ENCODE data around the gene CFAP52. TPM values are rescaled to one million over a fixed set of nuclear protein-coding genes. Genes with fewer than 3 reads are reported as not detected.

CFAP52 gene
- total and polyA plus RNA-seq, 2 of the 8 experiments (the other 6 are each of a cell fraction or from before 2014, with no cell fraction given): 0.11 TPM; not detected in 1

DNA sequence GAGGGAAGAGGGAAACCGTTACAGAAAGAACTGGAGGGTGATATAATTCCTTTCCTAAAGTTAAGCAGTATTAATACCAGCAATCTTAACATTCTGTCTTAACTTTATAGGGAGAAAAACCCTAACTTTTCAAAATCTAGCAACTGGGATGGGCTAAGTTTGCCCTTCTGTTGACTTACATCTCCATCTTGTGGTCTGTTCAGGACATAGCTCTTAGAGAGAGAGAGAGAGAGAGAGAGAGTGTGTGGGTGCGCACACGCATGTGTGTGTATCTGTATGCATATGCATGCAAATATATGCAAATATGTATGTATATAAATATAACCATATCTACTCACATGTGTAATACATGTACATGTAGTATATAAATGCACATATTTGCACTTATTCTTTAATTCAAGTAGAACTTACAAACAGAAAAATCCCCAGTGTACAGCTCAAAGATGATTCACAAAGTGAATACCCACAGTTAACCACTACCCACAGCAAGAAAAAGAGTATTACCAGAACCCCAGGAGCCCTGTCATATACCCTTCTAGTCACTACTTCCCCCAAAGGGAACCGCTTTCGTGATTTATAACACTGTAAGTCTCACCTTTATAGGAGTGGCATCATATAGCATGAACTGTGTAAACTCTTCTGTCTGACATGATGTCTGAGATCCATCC, 47.3 kb upstream of the CFAP52 start:
- no peak overlapping the region for H2BK120ac ChIP-seq (replicated peaks; ENCODE audit: low read depth, low read length)
- CTCF ChIA-PET (ENCODE audit: partially characterized antibody): interaction anchor here (0.7 to 2.1 kb wide), 13 partner anchors 10 to 531 kb away, joined by 3 to 7 read pairs (median 3); no protein-coding TSS in a partner anchor
- H4K5ac ChIP-seq (ENCODE audit: insufficient read length, low read depth, low read length): no peak overlapping the region
- H3K4me1 ChIP-seq (replicated peaks in 1 of 4; ENCODE audit: control insufficient read depth in 3 of 4, insufficient read depth in 4 of 4, low read length in 3 of 4): 0 out of 7 replicates have a peak, but pooled peaks cover 0 to 2% (median 0%) of the 10 kb centered on the region in 4 experiments
- DNase-seq (ENCODE audit: low read depth in 1 of 2, low spot score in 2 of 2): no peak
- H3K4me3 ChIP-seq (ENCODE audit: extremely low read depth in 1 of 4, insufficient read depth in 2 of 4, low read depth in 3 of 4, low read length in 4 of 4): no peak overlapping the region
- H3K27ac ChIP-seq (ENCODE audit: low read depth, low read length): no peak overlapping the region
- peak; percentile 74 for FAIRE-seq
- H2BK20ac ChIP-seq (ENCODE audit: low read length): no peak overlapping the region
- H3K18ac ChIP-seq (ENCODE audit: extremely low read depth, low read length): no peak overlapping the region
- H4K91ac ChIP-seq (replicated peaks; ENCODE audit: insufficient read length, low read length): no peak overlapping the region
- no peak overlapping the region for H2AK5ac ChIP-seq (ENCODE audit: low read depth, low read length)
- no peak overlapping the region for H4K8ac ChIP-seq (ENCODE audit: extremely low read depth, insufficient read depth, low read length)
- 95% methylated on average over 4 of the region's 5 CpGs; no CpG with 5 or more reads in 1 of the 2 experiments for WGBS, 2 experiments (ENCODE audit: extremely low coverage in 1 of 2, insufficient coverage in 1 of 2, insufficient read length in 1 of 2, insufficient replicate concordance in 2 of 2, low coverage in 1 of 2, low lambda C conversion rate in 2 of 2, missing lambda C conversion rate in 1 of 2)
- no peak overlapping the region for H3K4me2 ChIP-seq (ENCODE audit: insufficient read depth in 1 of 2, low read depth in 2 of 2, low read length in 2 of 2)
- H2BK5ac ChIP-seq (ENCODE audit: low read depth, low read length): no peak overlapping the region
- H3K14ac ChIP-seq (ENCODE audit: insufficient read length): no peak overlapping the region
- no peaks in the 10 kb centered on the region; a peak in 1 of 8 replicates for H3K36me3 ChIP-seq (ENCODE audit: control insufficient read depth in 2 of 4, insufficient read depth in 4 of 4, low read length in 3 of 4)
- no peak overlapping the region for H2AFZ ChIP-seq (ENCODE audit: low read length)
- H4K20me1 ChIP-seq (replicated peaks in 1 of 2; ENCODE audit: control insufficient read depth in 1 of 2, insufficient read depth in 2 of 2, low read length in 2 of 2): no peaks in the 10 kb centered on the region
- H2BK15ac ChIP-seq (ENCODE audit: low read length): no peak overlapping the region
- H3K79me1 ChIP-seq (ENCODE audit: low read depth, low read length): no peaks in the 10 kb centered on the region
- no peak overlapping the region for H2BK12ac ChIP-seq (ENCODE audit: low read depth, low read length)
- no peaks in the 10 kb centered on the region for H3K27me3 ChIP-seq (replicated peaks in 1 of 4; ENCODE audit: control insufficient read depth in 3 of 4, extremely low read depth in 1 of 4, insufficient read depth in 3 of 4, low read length in 3 of 4)
- H3K23me2 ChIP-seq (ENCODE audit: low read depth, low read length): no peaks in the 10 kb centered on the region
- no peaks in the 10 kb centered on the region for H3K79me2 ChIP-seq (ENCODE audit: control insufficient read depth in 1 of 2, insufficient read depth in 2 of 2, low read length in 2 of 2)
- POLR2A ChIA-PET (ENCODE audit: partially characterized antibody): no interaction called here
- H3K23ac ChIP-seq (ENCODE audit: insufficient read length): no peak overlapping the region
- H3K4ac ChIP-seq (replicated peaks; ENCODE audit: insufficient read length, low read depth, low read length): no peak overlapping the region
- H3K9ac ChIP-seq (replicated peaks in 1 of 4; ENCODE audit: extremely low read depth in 1 of 4, low read depth in 3 of 4, low read length in 3 of 4): no peak overlapping the region
- no peaks in the 10 kb centered on the region for H3K9me3 ChIP-seq (ENCODE audit: insufficient read depth in 2 of 2, low read depth in 1 of 2, low read length in 1 of 2)
- H3K56ac ChIP-seq (replicated peaks; ENCODE audit: insufficient read length, low read depth, low read length): no peak overlapping the region
- TF ChIP-seq CBX8 (IDR thresholded peaks at IDR 0.05; ENCODE audit: borderline replicate concordance, low read depth, low read length): no peak
- no peak for TF ChIP-seq CREB1 (IDR thresholded peaks at IDR 0.05)
- peak; percentile 84 to 87 for TF ChIP-seq RAD21 (IDR thresholded peaks at IDR 0.05 in 1 of 2, conservative IDR thresholded peaks at IDR 0.05 in 1 of 2; ENCODE audit: low read depth in 2 of 2, low read length in 2 of 2)
- TF ChIP-seq, protein P1, sequence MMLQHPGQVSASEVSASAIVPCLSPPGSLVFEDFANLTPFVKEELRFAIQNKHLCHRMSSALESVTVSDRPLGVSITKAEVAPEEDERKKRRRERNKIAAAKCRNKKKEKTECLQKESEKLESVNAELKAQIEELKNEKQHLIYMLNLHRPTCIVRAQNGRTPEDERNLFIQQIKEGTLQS (IDR thresholded peaks at IDR 0.05; ENCODE audit: insufficient read depth, low read depth, low read length): no peak
- no peak for TF ChIP-seq JUND (IDR thresholded peaks at IDR 0.05; ENCODE audit: low read length)
- TF ChIP-seq HDAC2 (IDR thresholded peaks at IDR 0.05; ENCODE audit: borderline replicate concordance in 1 of 2, low read depth in 2 of 2, low read length in 2 of 2): no peak
- no peak for TF ChIP-seq CTBP2 (IDR thresholded peaks at IDR 0.05; ENCODE audit: borderline replicate concordance, insufficient read depth, insufficient read length, low read length)
- TF ChIP-seq FOSL1 (IDR thresholded peaks at IDR 0.05; ENCODE audit: insufficient read depth, low read depth, low read length): no peak
- TF ChIP-seq RNF2 (IDR thresholded peaks at IDR 0.05; ENCODE audit: borderline replicate concordance, low read depth, low read length, missing control alignments, poor library complexity, severe bottlenecking): no peak
- TF ChIP-seq RFX5 (IDR thresholded peaks at IDR 0.05; ENCODE audit: borderline replicate concordance, low read depth, low read length): no peak
- no peak for TF ChIP-seq POLR2A (IDR thresholded peaks at IDR 0.05; ENCODE audit: control extremely low read depth in 1 of 2, low read depth in 2 of 2, low read length in 2 of 2)

All from H1 (cell line).